NCI-H1105 treated with DMSO at 0.1 percent for 48 hours (cell line): Measurements from ENCODE around the gene ERC2.
A peak's percentile ranks its signal among the peaks of the same experiment; 100 is the strongest.

Experiments
- DNase-seq: peaks from one replicate; lab custom pipeline; 2025; lab: John Stamatoyannopoulos, UW

The ERC2 gene

DNA sequence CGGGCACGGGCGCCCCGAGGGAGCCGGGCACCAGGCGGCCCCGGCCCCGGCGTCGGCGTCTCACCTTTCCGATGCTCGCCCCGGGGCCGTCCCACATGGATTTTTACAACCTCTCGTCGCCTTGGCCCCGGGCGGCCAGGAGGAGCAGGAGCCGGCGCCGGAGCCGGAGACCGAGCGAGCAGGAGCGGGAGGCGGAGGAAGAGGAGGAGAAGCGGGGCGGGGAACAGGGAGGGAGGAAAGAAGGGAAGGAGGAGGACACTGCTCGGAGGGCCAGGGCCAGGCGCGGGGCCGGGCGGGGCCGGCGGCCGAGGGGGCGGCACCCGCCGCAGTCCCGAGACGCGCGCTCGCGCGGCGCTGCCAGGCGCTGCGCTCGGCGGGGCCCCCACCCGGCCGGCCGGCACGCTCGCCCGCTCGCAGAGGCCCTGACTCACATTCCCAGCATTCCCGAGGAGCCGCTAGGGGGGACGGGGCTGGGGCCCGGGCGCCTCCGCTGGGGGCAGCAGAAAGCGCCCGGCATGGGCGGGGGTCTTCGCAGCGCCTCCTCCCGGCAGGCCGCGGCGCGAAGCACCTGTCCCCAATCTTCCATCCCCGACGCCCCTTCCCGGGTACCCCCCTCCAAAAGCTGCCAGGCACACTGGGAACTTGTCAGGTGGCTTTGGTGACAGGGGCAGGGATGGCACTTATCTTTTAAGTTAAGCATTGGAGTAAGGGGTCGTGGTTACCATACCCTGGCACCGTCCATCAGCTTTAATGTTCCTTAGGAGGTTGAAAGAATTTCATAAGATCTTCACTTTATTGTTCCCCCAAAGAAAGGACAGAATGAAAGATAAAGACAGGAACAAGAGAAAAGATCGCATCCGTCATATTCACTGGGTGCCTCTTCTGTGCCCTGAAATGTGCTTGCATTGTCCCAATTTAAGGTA, at the start of gene ERC2:
Gene ERC2, minus strand, starts transcription at position 284 of the 923 bp plus-strand sequence.
- peak; percentile 38 for DNase-seq

DNA sequence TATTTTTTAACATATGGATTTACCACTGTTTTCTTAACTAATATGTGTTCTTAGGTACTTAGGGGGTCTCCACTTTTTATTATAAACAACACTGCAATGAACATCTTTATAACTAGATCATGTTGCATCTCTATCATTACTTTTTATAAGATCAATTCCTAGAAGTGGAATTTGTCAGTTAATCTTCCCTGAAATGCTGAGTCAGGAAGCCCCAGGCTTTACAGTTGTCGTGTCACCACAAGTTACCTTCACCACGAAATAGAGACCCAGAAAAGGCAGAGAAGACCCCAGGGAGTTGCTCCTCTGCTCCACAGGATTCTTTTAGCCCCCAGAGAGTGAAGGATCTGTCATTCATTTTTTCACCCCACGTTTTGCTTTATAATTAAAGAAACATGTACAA, 34.5 kb upstream of the ERC2 start:
- DNase-seq = no peak

DNA sequence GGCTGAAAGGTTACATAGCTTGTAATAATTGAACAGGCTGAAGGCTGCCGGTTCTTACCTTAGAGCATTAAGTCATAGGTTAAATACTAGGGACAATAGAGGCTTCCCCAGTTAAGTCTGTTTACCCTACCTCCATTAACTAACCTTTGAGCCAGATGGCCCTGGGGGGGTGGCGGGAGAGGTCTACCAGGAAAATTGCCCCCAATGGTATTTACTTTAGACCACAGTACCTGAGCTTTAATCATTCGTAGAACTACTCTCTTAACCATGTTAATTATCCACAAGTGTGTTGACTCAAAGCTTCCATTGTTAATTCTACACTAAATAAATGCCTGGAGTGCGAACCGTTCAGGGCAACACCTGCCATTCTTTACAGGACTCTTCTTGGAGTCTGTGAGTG, 28.1 kb upstream of the ERC2 start:
- peak; percentile 87 for DNase-seq

GRCh38 chr3:56494679-56495322, 26.5 kb upstream of the ERC2 start:
- DNase-seq = peak; percentile 59

- no peak for DNase-seq
Measured at GRCh38 chr3:56491566-56491965, 23.3 kb upstream of the ERC2 start.

DNA sequence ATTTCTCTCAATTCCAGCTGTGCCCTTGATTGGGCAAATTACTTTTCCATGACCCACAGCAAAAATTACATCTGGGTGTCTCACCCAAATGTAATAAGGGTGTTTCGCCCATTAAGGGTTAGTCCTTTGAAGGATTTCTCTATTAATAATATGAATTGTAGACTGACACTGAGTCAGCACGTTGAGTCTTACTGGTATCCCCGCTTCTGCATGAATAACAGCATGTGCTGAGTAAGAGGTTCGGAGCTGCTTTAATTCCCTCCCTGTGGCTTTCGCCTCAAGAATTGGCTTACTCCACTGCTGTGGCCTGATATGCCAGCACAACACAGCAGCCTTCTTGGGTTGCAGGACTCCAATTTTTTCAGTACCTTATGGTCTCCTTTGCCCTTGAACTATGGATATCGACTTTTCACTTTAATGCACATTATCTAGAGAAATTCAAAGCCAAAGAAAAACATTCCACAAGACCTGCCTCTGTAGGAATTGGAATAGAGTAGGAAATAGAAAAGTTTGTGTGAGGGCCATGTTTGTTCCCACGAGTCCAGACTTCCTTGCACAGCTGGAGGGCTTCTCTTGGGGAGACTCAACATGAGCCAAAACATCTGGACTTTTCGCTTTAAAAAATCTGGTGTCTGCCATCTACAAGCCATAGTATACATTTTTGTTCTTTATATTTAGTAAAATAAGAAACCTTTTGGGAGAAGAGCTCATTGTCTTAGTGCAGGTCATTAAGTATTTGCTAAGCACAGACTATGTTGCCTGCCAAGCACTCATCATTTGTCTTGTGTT, 20.7 kb upstream of the ERC2 start:
- DNase-seq = no peak

DNA sequence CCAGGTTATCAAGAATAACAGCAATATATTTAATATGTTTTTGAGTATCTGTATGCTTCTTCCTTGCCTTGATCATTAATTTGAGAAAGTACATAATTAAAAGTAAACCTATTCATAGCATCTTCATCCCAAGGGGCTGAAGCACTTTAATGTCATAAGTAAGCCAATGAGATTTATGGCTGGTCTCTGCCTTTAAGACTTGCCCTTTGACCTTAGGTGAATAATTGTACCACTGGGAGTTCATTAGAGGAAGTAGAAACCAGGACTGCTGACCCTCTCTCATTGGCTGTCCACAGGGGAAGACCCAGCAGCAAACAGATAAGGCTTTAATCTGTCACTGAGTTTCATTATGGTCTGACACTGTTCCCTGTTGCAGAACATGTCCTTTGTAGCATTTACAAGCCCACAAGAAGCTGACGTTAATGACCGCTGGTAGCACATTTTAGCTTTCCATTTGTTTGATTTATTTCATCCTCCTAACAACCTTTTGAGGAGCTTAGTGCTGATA, 16.3 kb upstream of the ERC2 start:
- no peak for DNase-seq

- DNase-seq = no peak
Measured at GRCh38 chr3:56484122-56484521, 15.9 kb upstream of the ERC2 start.

DNA sequence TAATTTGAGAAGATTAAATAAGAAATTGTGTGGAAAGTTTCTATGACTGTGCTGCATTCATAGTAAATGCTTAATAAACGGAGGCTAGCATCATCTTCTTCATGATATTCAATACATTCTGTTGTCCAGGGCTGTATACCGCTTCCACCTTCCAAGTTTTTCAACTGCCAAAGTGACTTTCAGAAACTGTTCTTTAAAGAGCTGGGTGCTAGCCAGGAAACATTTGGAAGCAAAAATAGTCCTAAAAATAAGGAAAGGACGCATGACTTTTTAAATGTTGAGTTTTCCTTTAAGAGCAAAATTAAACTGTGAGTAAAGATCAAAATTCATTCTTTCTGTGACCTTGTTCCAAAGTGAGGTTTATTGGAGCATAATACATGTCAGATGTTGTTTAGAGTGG, 9.4 kb upstream of the ERC2 start:
- no peak for DNase-seq

DNA sequence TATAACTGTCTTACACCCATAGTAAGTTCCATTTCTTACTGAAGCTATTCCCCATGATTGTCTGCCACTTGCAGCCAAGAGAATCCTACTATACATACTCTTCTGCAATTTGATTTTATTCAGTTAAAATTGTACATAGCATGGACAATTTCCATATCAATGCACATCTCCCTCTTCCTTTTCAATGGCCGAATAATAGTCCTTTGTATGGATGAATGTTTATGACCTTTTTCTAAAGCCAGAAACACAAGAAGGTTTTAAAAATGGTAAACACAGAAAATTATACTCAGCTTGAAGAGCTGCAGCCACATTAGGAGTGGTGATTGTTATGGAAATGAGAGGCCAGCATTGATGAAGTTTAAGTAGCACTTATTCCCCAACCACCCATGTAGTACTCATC, 8.5 kb upstream of the ERC2 start:
- no peak for DNase-seq

GRCh38 chr3:56471771-56472170, 3.5 kb upstream of the ERC2 start:
- DNase-seq = no peak

DNA sequence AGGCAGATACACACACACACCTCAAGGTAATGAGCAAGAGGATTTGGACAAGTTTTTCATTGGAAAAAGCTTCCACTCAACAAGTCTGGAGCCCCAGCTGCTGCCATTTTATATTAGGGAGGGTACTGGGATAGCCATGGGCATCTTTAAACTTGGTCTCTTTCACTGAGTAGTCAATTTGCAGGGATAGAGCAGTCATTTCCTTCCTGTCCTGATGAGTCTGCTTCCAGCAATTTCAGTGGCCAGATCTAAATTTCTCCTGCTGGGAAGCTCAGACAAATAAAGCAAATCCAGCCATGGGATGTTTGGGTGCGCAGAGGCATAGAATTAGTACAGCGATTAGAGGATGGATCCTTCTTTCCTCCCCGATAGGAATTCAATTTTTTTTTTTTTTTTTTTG, 874 bp upstream of the ERC2 start:
- no peak for DNase-seq

GRCh38 chr3:56467801-56468183, 475 bp downstream of the ERC2 start:
- no peak for DNase-seq

DNA sequence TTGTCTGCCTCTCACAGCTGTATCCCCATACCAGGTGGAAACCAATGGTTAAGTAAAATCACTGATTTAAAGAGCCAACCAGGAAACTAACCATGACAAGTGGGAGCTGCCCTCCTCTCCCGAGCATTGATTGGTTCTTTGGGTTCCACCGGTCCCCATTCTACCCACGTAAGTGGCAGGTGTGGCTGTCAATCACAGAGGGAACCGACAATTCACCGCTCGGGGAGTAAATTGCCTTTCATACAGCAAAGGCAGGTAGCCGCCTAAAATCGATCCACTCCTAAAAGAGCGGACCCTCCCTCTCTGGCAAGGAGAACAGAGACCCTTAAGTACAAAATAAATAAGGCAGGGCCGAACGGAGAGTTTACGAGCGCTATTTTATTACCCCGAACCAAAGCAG, 1.2 kb downstream of the ERC2 start:
- peak; percentile 89 for DNase-seq

- no peak for DNase-seq
Measured at GRCh38 chr3:56459719-56460118, 8.5 kb downstream of the ERC2 start.

- DNase-seq = no peak
Measured at GRCh38 chr3:56459104-56459496, 9.2 kb downstream of the ERC2 start.

DNA sequence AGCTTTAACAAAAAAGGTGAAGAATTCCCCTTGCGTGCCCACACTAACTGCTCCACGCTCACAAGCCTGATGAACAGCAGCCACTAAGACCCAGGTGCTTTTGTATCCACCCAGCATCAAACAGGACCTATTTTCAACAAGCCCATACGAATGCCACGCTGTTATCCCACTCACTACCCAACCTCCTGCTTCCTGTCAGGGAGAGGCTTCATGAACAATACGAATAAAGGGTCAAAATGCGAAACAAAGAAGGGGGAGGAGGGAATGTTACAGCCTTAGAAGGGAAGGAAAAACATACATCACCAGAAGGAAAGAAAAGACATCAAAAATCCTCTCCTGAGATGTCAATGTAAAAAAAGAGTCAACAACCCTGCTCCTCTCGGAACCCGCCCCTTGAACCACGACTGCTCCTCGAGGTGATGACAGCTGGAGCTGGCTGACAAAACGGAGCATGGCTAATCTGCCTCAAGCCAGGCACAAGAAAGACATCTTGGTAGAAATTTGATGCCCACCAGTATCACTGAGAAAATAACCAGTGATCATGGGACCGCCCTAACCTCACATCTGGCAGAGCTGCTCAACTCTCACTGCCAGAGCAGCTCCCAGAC, 9.7 kb downstream of the ERC2 start:
- DNase-seq = no peak

DNA sequence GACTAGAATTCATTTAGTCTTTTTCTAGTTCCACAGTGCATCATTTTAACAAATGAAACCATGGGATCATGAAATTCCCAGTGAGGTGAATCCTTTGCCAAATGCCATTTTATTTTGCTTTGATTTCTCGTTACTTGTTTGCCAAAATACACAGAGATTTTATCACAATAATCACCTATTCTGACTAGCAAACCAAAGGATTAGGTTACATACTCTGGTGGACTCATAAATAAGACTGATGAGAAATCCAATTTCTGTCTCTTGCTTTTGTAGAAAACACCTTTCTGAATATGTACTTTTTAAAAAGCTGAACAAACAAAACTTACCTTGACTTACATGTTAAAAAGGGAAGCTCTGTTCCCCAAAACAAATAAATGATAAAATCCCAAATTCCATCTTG, 12.2 kb downstream of the ERC2 start:
- DNase-seq = peak; percentile 32

- no peak for DNase-seq
Measured at GRCh38 chr3:56453011-56453410, 15.3 kb downstream of the ERC2 start.

DNA sequence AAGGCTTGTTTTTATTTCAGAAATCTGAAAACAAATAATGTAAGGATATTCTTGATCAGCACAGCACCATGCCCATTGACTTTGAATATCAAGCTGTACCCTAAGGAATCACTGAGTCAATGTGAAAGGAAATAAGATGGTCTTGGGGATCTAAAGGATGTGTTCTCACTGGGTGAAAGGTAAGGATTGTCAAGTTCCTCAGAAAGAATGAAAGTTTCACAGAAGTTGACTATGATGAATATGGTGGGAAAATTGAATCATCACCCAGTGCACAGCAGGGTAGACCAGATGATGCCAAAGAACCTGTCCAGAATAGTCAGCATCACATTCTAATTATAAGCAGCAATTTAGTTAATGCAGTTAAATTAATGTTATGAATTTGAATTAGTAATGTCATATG, 16.2 kb downstream of the ERC2 start:
- DNase-seq = no peak

GRCh38 chr3:56443372-56443771, 24.9 kb downstream of the ERC2 start:
- DNase-seq = no peak

DNA sequence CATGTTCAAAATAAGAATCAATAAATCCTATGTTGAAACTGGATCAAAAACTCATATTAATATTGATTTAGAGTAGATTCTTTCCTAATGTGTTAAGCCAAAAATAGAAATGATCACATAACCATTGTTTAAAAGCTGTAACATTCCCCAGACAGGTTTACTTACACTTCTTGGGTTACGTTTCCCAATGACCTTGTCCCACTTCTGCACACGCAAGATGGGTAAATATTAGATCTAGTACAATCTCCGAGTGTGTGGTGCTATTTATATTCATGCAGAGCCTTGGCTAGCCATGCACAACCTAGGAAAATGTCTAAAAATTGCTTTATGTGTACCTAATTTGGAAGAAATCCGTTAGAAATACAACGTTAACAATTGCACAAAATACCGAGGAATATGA, 39.6 kb downstream of the ERC2 start:
- no peak for DNase-seq
